H1 (cell line): ENCODE results near the gene WDCP. TPM values are rescaled to one million over a fixed set of nuclear protein-coding genes. Genes with fewer than 3 reads are reported as not detected.

Experiments used
- CTCF ChIA-PET: fragments of 300-600 bp; sonication (Branson Sonifier 250); formaldehyde crosslinking; loops from one replicate; lab custom pipeline; 2021; ENCODE audit not compliant: partially characterized antibody; lab: Charles Lee
- POLR2A ChIA-PET: fragments of 300-600 bp; sonication (Branson Sonifier 250); formaldehyde crosslinking; loops from one replicate; lab custom pipeline; 2021; ENCODE audit warnings: inconsistent platforms; ENCODE audit not compliant: partially characterized antibody; lab: Charles Lee
- DNase-seq, 2 experiments: peaks; one replicate each; pipeline versions ENCODE4 v3.0.0 to v3.0.0-alpha.2; 2010 to 2022; ENCODE audit warnings: low spot score in 2 of 2, low read depth in 1 of 2, mixed read lengths in 1 of 2
- FAIRE-seq: peaks from 2 replicates; lab custom pipeline; 2011; peaks lifted over from hg19 to GRCh38; lab: Jason Lieb, UNC
- H2AFZ ChIP-seq: 2 replicates; pipeline ENCODE4 v1.8.1; 2012; ENCODE audit warnings: low read length, inconsistent platforms
- H2AK5ac ChIP-seq: 2 replicates; pipeline ENCODE4 v1.6.1; 2013; ENCODE audit warnings: low read depth, low read length
- H2BK120ac ChIP-seq: replicated peaks from 2 replicates; pipeline ENCODE3; 2013; ENCODE audit warnings: low read depth, low read length, inconsistent platforms
- H2BK12ac ChIP-seq: 2 replicates; pipeline ENCODE4 v1.6.1; 2013; ENCODE audit warnings: low read depth, low read length
- H2BK15ac ChIP-seq: 2 replicates; pipeline ENCODE4 v1.6.1; 2013; ENCODE audit warnings: low read length
- H2BK20ac ChIP-seq: 2 replicates; pipeline ENCODE4 v1.6.1; 2013; ENCODE audit warnings: low read length
- H2BK5ac ChIP-seq: 2 replicates; pipeline ENCODE4 v1.6.1; 2013; ENCODE audit warnings: low read depth, low read length
- H3K14ac ChIP-seq: 2 replicates; pipeline ENCODE4 v1.6.1; 2013; ENCODE audit warnings: inconsistent platforms; ENCODE audit not compliant: insufficient read length
- H3K18ac ChIP-seq: 2 replicates; pipeline ENCODE4 v1.6.1; 2013; ENCODE audit warnings: low read length; ENCODE audit errors: extremely low read depth
- H3K23ac ChIP-seq: 2 replicates; pipeline ENCODE4 v1.6.1; 2013; ENCODE audit warnings: inconsistent platforms; ENCODE audit not compliant: insufficient read length
- H3K23me2 ChIP-seq: 2 replicates; pipeline ENCODE4 v1.6.1; 2013; ENCODE audit warnings: low read depth, low read length
- H3K27ac ChIP-seq: 2 replicates; pipeline ENCODE4 v1.6.1; 2011; ENCODE audit warnings: low read depth, low read length, inconsistent platforms
- H3K27me3 ChIP-seq, 4 experiments: replicated peaks in 1 of 4; 1 replicate in 1 of 4; 2 replicates in 3 of 4; pipeline versions ENCODE4 v1.6.1 to v1.8.1; 2011 to 2013; ENCODE audit warnings: low read length in 3 of 4, mild to moderate bottlenecking in 3 of 4, inconsistent platforms in 2 of 4, mixed read lengths in 2 of 4, moderate library complexity in 1 of 4; ENCODE audit not compliant: control insufficient read depth in 3 of 4, insufficient read depth in 3 of 4; ENCODE audit errors: extremely low read depth in 1 of 4
- H3K36me3 ChIP-seq, 4 experiments: 2 replicates each; pipeline versions ENCODE4 v1.6.1 to v1.8.1; 2011 to 2013; ENCODE audit warnings: mild to moderate bottlenecking in 4 of 4, low read length in 3 of 4, moderate library complexity in 2 of 4, control low read depth in 1 of 4, inconsistent platforms in 1 of 4; ENCODE audit not compliant: insufficient read depth in 4 of 4, control insufficient read depth in 2 of 4
- H3K4ac ChIP-seq: replicated peaks from 2 replicates; pipeline ENCODE3; 2013; ENCODE audit warnings: low read length, low read depth, mixed read lengths, inconsistent platforms; ENCODE audit not compliant: insufficient read length
- H3K4me1 ChIP-seq, 4 experiments: replicated peaks in 1 of 4; 1 replicate in 1 of 4; 2 replicates in 3 of 4; pipeline versions ENCODE4 v1.6.1 to v1.8.1; 2011 to 2013; ENCODE audit warnings: low read length in 3 of 4, inconsistent platforms in 2 of 4, mixed read lengths in 1 of 4; ENCODE audit not compliant: insufficient read depth in 4 of 4, control insufficient read depth in 3 of 4
- H3K4me2 ChIP-seq, 2 experiments: 2 replicates each; pipeline versions ENCODE4 v1.6.1 to v1.8.1; 2011 to 2013; ENCODE audit warnings: low read depth in 2 of 2, low read length in 2 of 2, control low read depth in 1 of 2, inconsistent platforms in 1 of 2, mild to moderate bottlenecking in 1 of 2; ENCODE audit not compliant: insufficient read depth in 1 of 2
- H3K4me3 ChIP-seq, 4 experiments: fragments of 200-600, 300-600 bp in 1 of 4; sonication (generic), shearing (Covaris generic), sonication (Bioruptor Twin) in 1 of 4; 2 replicates each; pipeline versions ENCODE4 v1.5.1 to v1.8.1; 2011 to 2016; ENCODE audit warnings: low read length in 4 of 4, low read depth in 3 of 4, control low read depth in 2 of 4, inconsistent platforms in 2 of 4, mild to moderate bottlenecking in 2 of 4, mixed read lengths in 1 of 4, moderate library complexity in 1 of 4; ENCODE audit not compliant: insufficient read depth in 2 of 4; ENCODE audit errors: extremely low read depth in 1 of 4
- H3K56ac ChIP-seq: replicated peaks from 2 replicates; pipeline ENCODE3; 2013; ENCODE audit warnings: low read depth, mild to moderate bottlenecking, mixed read lengths, low read length, inconsistent platforms; ENCODE audit not compliant: insufficient read length
- H3K79me1 ChIP-seq: 2 replicates; pipeline ENCODE4 v1.6.1; 2013; ENCODE audit warnings: low read depth, low read length, control low read depth
- H3K79me2 ChIP-seq, 2 experiments: 2 replicates each; pipeline versions ENCODE4 v1.6.1 to v1.8.1; 2012 to 2013; ENCODE audit warnings: low read length in 2 of 2, mild to moderate bottlenecking in 2 of 2, inconsistent platforms in 1 of 2; ENCODE audit not compliant: insufficient read depth in 2 of 2, control insufficient read depth in 1 of 2
- H3K9ac ChIP-seq, 4 experiments: replicated peaks in 1 of 4; 1 replicate in 1 of 4; 2 replicates in 3 of 4; pipeline versions ENCODE4 v1.6.1 to v1.8.1; 2011 to 2013; ENCODE audit warnings: low read depth in 3 of 4, low read length in 3 of 4, control low read depth in 2 of 4, mild to moderate bottlenecking in 2 of 4, moderate library complexity in 2 of 4, inconsistent platforms in 1 of 4; ENCODE audit errors: extremely low read depth in 1 of 4
- H3K9me3 ChIP-seq, 2 experiments: 2 replicates each; pipeline versions ENCODE4 v1.6.1 to v1.8.1; 2012 to 2013; ENCODE audit warnings: mild to moderate bottlenecking in 2 of 2, moderate library complexity in 2 of 2, control low read depth in 1 of 2, inconsistent platforms in 1 of 2, low read depth in 1 of 2, low read length in 1 of 2, mixed read lengths in 1 of 2; ENCODE audit not compliant: insufficient read depth in 2 of 2
- H4K20me1 ChIP-seq, 2 experiments: replicated peaks in 1 of 2; 2 replicates each; pipeline versions ENCODE3 to v1.8.1; 2011 to 2013; ENCODE audit warnings: inconsistent platforms in 2 of 2, low read length in 2 of 2, mild to moderate bottlenecking in 1 of 2; ENCODE audit not compliant: insufficient read depth in 2 of 2, control insufficient read depth in 1 of 2
- H4K5ac ChIP-seq: 2 replicates; pipeline ENCODE4 v1.6.1; 2013; ENCODE audit warnings: low read length, low read depth, mixed read lengths, inconsistent platforms; ENCODE audit not compliant: insufficient read length
- H4K8ac ChIP-seq: 2 replicates; pipeline ENCODE4 v1.8.0; 2013; ENCODE audit warnings: mild to moderate bottlenecking, moderate library complexity, low read length, inconsistent platforms; ENCODE audit not compliant: insufficient read depth; ENCODE audit errors: extremely low read depth
- H4K91ac ChIP-seq: replicated peaks from 2 replicates; pipeline ENCODE3; 2013; ENCODE audit warnings: low read length, mixed read lengths, inconsistent platforms; ENCODE audit not compliant: insufficient read length
- FOSL1 ChIP-seq: IDR thresholded peaks from 2 replicates; pipeline ENCODE4 v1.6.1; 2011; ENCODE audit warnings: mild to moderate bottlenecking, low read depth, low read length, moderate library complexity; ENCODE audit not compliant: insufficient read depth
- SRF ChIP-seq: IDR thresholded peaks from 2 replicates; pipeline ENCODE4 v1.6.1; 2011; ENCODE audit warnings: mild to moderate bottlenecking, low read depth, low read length, moderate library complexity
- TAF7 ChIP-seq: optimal IDR thresholded peaks from 2 replicates; pipeline ENCODE3; 2011; ENCODE audit warnings: low read depth, mild to moderate bottlenecking, inconsistent platforms, low read length, moderate library complexity, borderline replicate concordance
- WGBS, 2 experiments: shearing (Covaris generic) in 1 of 2; methylation state at CpG; one replicate each; pipeline versions ENCODE4 v1.1.6 to v1.1.7; 2013 to 2015; ENCODE audit warnings: low lambda C conversion rate in 2 of 2, mixed read lengths in 2 of 2, inconsistent platforms in 1 of 2, low coverage in 1 of 2, missing lambda C conversion rate in 1 of 2; ENCODE audit not compliant: insufficient replicate concordance in 2 of 2, insufficient coverage in 1 of 2, insufficient read length in 1 of 2; ENCODE audit errors: extremely low coverage in 1 of 2, missing lambda C conversion rate in 1 of 2; 5-methylcytosine and 5-hydroxymethylcytosine counted together
- polyA plus RNA-seq, 7 experiments: library from polyadenylated mRNA; depleted of rRNA in 3 of 7; stranded (reverse) in 5 of 7; unstranded in 2 of 7; fragments of >200 nt in 5 of 7; fragments of 200-250 nt in 2 of 7; gene quantifications; 1 replicate in 5 of 7; 2 replicates in 1 of 7; 4 replicates in 1 of 7; pipeline versions ENCODE4 v1.2.1 to v1.2.3, GENCODE V29; 2011 to 2013; ENCODE audit warnings: missing spikeins in 2 of 7, mixed read lengths in 2 of 7
- total RNA-seq: library from RNA; stranded (reverse); fragmentation: NEBNext Ultra II Directional; extraction: Animal tissue kit (Norgen Biotek cat#: 25700); gene quantifications from 2 replicates; pipeline ENCODE4 v1.2.1, GENCODE V29; 2021

WDCP gene
- total and polyA plus RNA-seq, 2 of the 8 experiments (the other 6 are each of a cell fraction or from before 2014, with no cell fraction given): 19.2 to 40.1 TPM

DNA sequence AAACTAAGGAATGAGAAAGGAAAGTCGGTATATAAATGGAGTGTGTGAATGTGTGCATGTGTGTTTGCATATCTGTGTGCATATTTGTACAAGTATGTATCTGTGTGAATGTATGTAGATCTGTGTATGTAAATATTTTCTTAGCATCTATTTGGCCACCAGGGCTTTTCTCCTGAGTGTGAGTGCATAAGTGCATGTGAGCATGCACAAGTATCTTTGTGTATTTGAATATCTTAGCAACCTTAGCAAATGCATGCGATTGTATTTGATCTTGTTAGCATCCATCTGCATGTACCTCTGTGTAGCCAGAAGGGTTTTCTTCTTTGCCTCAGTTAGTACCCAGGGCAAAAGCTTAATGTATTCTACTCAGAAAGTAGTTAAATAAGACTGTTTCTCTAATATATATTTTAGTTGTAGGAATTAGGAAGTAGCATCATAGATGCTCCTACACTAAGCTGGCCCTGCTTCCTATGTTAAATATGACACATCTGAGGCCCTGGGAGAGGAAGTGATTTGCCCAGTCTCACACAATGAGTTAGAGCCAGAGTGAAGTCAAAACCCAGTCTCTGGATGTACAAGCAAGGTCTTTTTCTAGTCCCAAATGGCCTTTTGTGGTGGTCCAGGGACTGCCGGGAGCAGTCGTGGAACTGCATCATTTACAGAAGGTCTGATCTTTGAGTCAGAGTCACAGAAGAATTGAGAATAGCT lies 11.5 kb upstream of the WDCP start:
- no peak overlapping the region for H2AFZ ChIP-seq
- H3K9me3 ChIP-seq: no peaks in the 10 kb centered on the region
- H4K20me1 ChIP-seq: peaks cover 2 to 4% of the 10 kb centered on the region in 2 experiments
- no peak overlapping the region for H2BK20ac ChIP-seq
- no peak overlapping the region for H4K91ac ChIP-seq
- no peak overlapping the region for H3K4ac ChIP-seq
- peaks cover 0 to 22% (median 6%) of the 10 kb centered on the region in 4 experiments; a peak in 4 of 8 replicates for H3K36me3 ChIP-seq
- no peak overlapping the region for H3K4me3 ChIP-seq
- no peak overlapping the region for H4K8ac ChIP-seq
- DNase-seq: no peak
- no peaks in the 10 kb centered on the region for H3K23me2 ChIP-seq
- TF ChIP-seq SRF: no peak
- TF ChIP-seq FOSL1: no peak
- TF ChIP-seq TAF7: no peak
- TF ChIP-seq, all 59 proteins: peak for 0
- Histone ChIP-seq H2BK12ac (no peak overlapping the region), H3K56ac (peak overlapping the region; percentile 79), H3K23ac (no peak overlapping the region), H3K27me3 (no peaks in the 10 kb centered on the region), H2BK15ac (no peak overlapping the region), H2AK5ac (no peak overlapping the region), H3K4me2 (no peak overlapping the region), H3K27ac (no peak overlapping the region), H4K5ac (no peak overlapping the region), H3K18ac (no peak overlapping the region), H2BK120ac (no peak overlapping the region), H3K9ac (no peak overlapping the region), H3K4me1 (no peaks in the 10 kb centered on the region), H3K14ac (no peak overlapping the region), H3K79me2 (no peaks in the 10 kb centered on the region), H3K79me1 (no peaks in the 10 kb centered on the region), H2BK5ac (no peak overlapping the region)
- CTCF ChIA-PET: interaction anchor here (0.6 to 4.0 kb wide), 10 partner anchors 8 to 234 kb away, joined by 3 to 31 read pairs (median 9); partner anchors contain the start of genes ATAD2B, FKBP1B, TP53I3 and WDCP
- no peak for FAIRE-seq
- POLR2A ChIA-PET: interaction anchor here (0.7 to 1.8 kb wide), 3 partner anchors 8 to 17 kb away, joined by 3 to 13 read pairs (median 5); partner anchors contain the start of genes SF3B6 and WDCP
- 85% methylated on average over 4 of the region's 4 CpGs; no CpG with 5 or more reads in 1 of the 2 experiments for WGBS, 2 experiments
